GM15510 (cell line): ENCODE data around the gene AARS1.

Source experiments
- POLR2A ChIP-seq: IDR thresholded peaks from 3 replicates; pipeline ENCODE4 v1.6.1; 2011; ENCODE audit warnings: borderline replicate concordance; ENCODE audit not compliant: insufficient read length; ENCODE audit errors: extremely low read depth

The AARS1 gene

DNA sequence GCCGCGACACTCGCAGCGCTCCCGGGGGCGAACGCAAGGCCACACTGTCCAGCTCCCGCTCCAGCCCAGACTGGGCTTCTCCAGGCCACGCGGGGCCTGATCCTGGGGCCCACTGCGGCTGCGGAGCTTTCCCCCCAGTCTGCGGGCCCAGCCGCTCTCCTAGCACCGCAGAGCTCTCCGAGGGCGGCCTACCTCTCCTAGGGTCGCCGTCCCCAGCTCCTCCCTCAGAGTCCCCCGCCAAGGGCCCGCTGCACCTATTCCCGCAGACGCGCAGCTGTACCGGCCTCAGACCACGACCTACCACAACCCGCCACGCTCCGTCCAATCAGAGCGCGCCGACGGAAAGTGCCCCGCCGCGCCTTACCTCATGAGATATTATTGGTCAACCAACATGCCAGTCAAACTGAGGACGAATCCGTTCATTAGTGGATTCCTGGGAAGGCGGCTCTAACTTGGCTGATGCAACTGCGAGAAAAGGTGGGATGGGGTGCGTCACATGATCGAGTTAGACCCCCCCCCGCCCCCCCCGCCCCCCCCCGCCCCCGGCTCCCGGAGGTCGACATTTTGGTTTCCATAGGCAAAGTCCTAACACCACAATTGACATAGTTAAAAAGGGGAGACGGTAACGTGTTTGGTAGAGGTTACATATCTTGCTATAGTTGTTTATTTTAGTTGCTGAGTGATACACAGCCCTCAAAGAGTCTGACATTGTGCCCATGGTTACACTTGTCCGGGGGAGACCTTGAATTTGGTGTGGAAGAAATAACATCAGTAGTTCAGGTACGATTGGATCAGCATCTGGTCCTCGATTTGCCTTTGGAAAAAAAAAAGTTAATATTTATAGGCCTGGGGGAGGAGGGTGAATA, at the start of gene AARS1:
Gene AARS1, minus strand, starts transcription at position 278 of the 866 bp plus-strand sequence. CDS start 6,743 bp downstream, outside the sequence.
- peak; percentile 98 for TF ChIP-seq POLR2A

DNA sequence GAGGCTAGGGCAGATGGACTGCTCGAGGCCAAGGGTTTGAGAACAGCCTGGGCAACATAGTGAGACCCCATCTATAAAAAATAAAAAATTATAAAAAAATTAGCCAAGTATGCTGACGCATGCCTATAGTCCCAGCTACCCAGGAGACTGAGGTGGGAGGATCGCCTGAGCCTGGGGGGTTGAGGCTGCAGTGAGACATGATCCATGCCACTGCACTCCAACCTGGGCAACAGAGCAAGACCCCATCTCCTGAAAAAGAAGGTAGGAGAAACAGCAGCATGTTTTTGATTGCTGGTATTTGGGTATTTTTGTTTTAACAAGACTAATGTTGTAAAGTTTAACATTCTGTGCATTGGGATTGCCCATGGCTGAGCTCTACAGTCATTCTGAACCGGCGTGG, 48.5 kb upstream of the AARS1 start:
- no peak for TF ChIP-seq POLR2A

DNA sequence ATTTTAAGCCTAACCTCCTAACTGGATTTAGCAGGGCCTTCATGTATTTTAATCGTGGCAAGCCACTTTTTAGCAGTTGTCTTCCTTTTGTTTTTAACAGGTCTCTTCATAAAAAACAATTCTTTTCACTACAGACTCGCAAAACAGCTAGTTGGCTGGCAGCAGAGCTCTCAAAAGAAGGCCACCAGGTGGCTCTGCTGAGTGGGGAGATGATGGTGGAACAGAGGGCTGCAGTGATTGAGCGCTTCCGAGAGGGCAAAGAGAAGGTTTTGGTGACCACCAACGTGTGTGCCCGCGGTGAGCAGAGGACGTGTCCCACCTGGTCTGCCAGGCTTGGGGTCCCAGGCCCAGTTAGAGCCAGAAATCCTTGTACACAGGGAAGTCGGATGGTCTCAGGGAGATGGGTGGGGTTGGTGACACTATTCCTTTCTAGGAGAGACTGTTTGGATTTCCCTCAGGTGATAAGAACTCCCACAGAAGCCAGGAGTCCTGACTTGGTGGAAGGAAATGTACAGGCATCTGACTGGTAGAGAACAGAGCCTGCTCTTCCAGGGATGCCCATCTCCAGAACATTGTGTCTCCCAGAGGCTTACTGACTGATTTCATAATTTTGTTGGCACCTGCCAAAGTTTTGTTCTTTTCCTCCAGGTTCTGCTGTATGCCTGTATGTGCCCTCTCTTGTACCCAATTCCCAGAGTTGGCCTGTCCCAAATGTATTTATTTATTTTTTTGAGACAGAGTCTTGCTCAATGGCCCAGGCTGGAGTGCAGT, 42.5 kb upstream of the AARS1 start:
- TF ChIP-seq POLR2A, result no peak

DNA sequence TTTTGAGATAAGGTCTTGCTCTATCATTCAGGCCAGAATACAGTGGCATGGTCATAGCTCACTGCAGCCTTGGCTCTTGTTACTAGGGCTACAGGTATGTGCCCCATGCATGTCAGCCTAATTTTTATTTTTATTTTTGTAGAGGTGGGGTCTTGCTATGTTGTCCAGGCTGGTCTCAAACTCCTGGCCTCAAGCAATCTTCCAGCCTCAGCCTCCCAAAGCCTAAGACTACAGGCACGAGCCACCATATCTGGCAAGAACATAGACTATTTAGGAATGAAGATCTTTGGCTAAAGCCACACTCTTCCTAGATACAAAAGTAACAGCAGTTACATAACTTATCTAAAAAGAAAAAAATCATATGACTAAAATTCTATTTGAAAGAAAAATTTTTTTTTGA, 41.8 kb upstream of the AARS1 start:
- TF ChIP-seq POLR2A, result no peak

DNA sequence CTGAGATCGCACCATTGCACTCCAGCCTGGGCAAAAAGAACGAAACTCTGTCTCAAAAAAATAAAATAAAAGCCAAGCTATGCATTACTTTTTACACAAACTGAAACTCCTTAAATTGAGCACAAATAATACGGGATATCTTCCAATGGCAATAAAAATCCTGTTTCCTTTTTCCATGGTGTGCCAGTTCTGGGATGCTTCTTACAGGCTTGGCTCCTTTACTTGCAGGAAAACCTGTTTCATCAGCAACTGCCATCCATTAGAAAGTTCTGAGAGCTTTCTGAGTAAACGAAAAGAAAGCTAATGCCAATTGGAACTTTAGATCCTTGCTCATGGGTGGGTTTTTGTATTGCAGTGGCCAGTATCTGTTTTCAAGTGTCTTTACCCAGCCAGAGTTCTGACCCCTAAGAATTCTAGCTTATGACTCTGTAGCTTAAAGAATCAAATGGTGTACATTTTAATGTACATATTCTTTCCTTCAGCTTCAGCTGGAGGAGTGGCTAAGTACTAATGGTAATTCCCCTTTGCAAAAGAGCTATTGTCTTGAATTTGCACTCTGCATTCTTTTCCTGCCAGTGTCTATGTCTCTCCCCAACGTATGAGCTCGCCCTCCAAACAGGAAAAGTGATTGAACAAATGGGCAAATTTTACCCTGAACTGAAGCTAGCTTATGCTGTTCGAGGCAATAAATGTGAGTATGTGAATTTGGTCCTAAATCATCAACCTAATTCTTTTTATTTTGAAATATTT, 35.9 kb upstream of the AARS1 start:
- no peak for TF ChIP-seq POLR2A

DNA sequence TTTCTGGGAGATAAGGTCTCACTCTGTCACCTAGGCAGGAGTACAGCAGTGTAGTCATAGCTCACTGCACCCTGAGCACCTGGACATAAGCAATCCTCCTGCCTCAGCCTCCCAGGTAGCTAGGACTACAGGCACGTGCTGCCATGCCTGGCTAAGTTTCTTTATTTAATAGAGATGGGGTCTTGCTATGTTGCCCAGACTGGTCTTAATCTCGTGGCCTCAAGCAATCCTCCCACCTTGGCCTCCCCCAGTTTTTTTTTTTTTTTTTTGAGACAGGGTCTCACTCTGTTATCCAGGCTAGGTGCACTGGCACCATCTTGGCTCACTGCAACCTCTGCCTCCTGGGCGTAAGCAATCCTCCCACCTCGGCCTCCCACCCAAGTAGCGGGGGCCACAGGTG, 30.8 kb upstream of the AARS1 start:
- TF ChIP-seq POLR2A, result no peak

DNA sequence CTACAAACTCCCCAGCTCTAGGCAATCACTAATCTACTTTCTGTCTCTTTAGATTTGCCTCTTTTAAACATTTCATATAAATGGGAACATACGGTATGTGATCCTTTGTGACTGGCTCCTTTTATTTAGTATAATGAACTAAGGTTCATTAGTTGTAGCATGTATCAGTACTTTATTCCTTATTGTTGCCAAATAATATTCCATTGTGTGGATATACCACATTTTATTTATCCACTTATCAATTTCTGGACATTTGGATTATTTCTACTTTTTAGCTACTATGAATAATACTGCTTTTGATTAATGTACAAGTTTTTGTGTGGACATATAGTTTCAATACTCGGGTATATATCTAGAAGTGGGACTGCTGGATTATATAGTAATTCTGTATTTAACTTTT, 17.6 kb upstream of the AARS1 start:
- no peak for TF ChIP-seq POLR2A

DNA sequence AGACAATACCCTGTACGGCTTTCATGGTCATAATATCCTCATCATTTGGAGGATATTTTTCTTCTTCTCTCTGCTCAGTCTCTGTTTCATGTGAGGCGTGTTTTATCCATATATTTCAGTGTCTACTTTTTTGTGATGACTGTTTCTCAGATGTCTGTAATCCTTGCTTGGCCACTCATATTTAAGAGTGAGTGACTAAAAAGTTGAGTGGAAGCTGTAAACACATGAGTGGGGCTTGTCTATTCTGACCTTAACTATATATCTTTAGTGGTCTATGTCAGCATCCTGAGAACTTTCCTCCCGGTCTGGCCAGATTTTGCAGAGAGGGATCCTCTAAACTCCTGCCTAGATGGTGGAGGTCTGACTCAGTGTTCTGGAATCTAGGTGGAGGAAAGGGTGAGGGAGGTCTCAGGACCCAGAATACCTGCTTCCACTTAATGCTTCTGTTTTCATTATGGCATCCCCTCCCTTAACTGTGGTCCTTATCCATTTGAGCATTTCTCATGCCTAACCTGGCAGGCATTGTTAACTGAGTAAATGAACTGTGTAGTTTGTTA, 15.7 kb upstream of the AARS1 start:
- TF ChIP-seq POLR2A, result no peak

DNA sequence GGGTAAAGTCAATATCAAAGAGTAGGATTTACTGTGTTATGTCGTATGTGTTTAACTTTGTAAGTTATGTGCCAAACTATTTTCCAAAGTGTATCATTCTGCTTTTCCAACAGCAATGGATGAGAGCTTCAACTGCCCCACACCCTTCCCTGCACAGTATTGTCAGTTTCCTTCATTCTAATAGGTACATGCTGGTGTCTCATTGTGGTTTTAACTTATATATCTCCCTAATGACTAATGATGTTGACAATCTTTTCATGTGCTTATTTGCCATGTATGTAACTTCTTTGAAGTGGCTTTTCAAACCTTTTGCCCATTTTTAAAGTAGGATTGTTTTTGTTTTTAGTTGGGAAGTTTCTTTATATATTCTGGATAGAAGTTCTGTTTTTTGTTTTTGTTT, 13.4 kb upstream of the AARS1 start:
- TF ChIP-seq POLR2A, result no peak

DNA sequence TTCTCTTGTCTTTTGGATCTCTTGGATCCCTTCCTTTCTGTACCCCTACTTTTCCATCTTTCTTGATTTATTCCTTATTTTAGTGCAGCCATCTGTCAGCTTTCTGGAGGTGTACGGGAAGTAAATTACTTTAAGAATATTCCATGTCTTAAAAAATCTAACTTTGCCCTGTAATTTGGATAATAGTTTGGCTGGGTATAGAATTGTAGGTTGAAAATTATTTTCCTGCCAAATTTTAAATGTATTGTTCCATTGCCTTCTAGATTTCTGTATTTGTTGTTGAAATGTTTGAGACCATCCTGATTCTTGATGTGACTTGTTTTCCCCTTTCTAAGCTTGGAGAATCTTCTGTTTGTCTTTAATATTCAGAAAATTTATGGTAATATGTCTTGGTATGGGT, 11.8 kb upstream of the AARS1 start:
- no peak for TF ChIP-seq POLR2A

DNA sequence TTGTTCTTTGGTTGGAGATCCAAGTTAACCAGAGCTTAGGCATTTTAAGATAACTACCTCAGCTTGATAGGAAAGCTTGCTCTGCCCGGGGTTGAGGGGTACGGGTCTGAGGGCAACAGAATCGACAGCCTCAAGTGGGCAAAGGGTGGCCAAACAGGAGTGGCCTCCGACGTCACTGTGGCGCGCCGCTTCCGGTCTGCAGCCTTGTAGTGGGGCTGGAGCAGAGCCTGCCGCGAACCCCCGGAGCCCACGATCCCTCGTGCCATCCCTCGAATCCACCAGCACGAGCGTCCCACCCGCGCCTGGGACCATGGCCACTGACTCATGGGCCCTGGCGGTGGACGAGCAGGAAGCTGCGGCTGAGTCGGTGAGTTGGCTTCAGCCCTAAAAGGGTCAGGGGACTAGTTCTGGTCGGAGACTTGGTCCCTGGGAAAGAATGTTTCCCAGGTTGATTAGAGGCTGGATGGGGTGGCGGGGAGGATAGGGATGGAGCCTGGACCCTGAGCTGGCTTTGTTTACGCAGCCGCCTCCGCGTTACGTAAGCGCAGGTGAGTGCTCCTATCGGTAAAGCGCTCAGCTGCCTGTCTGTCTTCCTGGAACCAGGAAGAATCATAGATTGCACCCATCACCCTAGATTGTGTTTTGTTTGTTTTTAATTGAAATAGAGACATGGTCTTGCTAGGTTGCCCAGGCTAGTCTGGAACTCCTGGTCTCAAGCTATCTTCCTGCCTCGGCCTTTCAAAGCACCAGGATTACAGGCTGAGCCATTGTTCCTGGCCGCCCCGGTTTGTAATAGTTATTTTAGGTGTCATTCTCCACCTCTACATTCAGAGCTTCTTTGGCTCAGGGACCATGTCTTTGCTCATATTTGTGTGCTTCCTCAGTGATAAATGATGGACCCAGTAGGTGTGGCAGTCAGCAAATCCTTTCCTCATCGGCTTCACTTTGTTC, 10.0 kb upstream of the AARS1 start, which contains the start of gene DDX19B:
Gene DDX19B, plus strand, starts transcription at position 199 of the 951 bp plus-strand sequence. Its CDS starts 112 bp downstream, at position 311.
- TF ChIP-seq POLR2A, result peak; percentile 91

DNA sequence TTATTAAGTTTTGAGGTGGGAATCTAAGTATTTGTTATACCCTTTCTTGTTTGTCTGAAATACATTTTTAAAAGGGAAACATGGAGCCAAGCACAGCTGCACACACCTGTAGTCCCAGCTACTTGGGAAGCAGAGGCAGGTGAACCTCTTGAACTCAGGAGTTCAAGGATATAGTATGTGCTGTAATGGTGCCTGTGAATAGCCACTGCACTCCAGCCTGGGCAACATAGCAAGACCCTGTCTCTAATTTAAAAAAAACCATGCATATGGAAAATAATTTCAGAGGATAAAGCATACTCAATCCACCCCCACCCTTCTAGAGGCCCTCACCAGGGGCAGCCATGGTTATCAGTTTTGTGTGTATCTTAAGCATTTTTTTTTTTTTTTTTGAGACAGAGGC, 6.3 kb upstream of the AARS1 start:
- no peak for TF ChIP-seq POLR2A

DNA sequence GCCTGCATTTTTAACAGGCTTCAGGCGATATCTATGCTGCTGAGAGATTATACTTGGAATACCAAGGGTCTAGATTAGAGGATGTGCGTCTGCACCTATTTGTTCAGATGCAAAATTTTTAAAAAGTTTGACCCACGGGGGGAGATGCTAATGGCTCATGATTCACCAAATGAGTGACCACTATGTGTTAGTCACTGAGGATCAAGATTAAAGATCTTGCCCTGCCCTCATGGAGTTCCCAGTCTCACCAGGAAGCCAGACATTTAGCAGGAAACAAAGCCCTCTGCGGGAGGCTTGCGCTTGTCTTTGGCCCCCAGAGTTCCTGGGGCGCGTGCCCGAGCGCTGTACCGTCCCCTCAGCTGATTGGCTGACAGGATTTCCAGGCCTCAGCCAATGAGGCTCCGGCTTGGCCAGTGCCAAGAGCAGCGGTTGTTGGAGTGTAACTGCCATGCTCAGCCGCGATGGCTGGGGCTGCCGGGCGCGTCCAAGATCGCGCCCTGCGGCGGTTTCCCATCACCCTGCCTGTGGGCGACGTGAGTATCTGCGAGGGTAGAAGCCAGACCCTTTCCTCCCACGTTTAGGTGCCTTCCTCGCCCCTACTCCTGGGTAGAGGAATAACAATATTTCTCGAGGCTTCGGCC, 5.2 kb upstream of the AARS1 start:
- no peak for TF ChIP-seq POLR2A
